ENCODE measurements around the gene KLHL36. TPM values are rescaled to one million over a fixed set of nuclear protein-coding genes. Genes with fewer than 3 reads are reported as not detected.

Gene KLHL36
- total RNA-seq, 1 donor from 2014 or later = 51.6 TPM

DNA sequence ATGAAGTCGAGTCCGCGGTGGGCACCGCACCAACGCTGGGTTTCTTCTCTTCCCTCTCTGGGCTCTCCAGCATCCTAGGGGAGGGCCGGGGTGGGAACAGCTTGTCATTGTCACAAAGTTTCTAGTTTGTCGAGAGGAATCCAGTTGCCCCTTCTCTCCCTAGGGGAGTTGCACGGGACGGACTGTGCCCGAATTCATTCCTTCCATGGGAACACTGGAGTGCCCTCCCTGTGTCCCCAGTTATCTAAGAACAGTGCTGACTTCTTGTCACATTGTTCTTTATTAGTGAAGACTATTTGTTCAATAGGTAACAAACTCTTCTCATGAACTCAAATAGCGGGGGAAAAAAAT is 1.2 kb downstream of the KLHL36 start:
- TF ChIP-seq, protein P1, sequence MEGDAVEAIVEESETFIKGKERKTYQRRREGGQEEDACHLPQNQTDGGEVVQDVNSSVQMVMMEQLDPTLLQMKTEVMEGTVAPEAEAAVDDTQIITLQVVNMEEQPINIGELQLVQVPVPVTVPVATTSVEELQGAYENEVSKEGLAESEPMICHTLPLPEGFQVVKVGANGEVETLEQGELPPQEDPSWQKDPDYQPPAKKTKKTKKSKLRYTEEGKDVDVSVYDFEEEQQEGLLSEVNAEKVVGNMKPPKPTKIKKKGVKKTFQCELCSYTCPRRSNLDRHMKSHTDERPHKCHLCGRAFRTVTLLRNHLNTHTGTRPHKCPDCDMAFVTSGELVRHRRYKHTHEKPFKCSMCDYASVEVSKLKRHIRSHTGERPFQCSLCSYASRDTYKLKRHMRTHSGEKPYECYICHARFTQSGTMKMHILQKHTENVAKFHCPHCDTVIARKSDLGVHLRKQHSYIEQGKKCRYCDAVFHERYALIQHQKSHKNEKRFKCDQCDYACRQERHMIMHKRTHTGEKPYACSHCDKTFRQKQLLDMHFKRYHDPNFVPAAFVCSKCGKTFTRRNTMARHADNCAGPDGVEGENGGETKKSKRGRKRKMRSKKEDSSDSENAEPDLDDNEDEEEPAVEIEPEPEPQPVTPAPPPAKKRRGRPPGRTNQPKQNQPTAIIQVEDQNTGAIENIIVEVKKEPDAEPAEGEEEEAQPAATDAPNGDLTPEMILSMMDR (IDR thresholded peaks at IDR 0.05; ENCODE audit: unreplicated experiment) = no peak
- H3K4me1 Mint-ChIP-seq = peaks cover 22% of the 10 kb centered on the region
- H3K27ac Mint-ChIP-seq = peak overlapping the region; percentile 43

DNA sequence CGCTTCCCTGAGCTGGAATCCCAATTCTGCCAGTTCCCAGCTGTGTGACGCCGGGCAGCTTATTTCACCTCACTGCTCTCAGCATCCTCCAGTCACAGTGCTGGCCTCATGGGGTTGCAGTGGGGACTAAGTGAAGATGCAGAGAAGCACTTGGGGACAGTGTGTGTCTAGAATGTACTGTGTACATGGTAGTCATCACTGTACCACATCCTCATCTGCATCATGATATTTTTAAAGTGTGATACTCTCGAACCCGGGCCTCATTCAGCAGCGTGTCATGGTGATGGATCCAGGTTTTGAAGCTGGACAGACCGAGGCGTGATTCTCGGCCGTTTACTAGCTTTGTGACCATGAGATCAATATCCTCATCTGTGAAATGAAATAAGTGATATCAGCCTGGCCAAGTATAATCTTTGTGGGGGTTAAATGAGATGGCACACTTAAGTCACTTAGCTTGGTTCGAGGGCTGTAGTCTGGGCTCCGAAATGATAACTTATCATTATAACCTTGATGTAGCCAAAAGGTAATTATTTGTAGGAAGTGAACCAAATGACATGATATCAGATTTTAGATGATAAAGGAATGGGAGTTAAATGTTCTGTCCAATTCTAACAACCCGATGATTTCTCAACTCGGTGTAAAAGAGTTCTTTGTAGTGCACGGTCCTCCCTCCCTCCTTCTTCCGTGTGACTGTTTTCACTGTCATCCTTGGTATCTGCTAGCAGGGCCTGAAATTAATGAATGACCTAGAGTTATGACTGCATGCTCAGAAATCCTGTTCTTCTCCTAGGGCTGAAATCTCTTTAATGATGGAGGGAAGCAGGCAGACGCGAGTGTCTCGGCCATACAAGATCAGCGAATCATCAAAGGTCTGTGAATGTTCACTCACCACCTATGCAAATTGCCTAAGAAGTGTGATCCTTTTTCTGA is 2.0 kb downstream of the KLHL36 start:
- no peak for DNase-seq (ENCODE audit: low spot score in 2 of 2, unreplicated experiment in 2 of 2)
- TF ChIP-seq, protein P1 (IDR thresholded peaks at IDR 0.05; ENCODE audit: unreplicated experiment) = no peak
- peak overlapping the region; percentile 35 for H3K27ac Mint-ChIP-seq
- H3K36me3 Mint-ChIP-seq = peaks cover 15% of the 10 kb centered on the region
- H3K9me3 Mint-ChIP-seq = no peaks in the 10 kb centered on the region
- peak overlapping the region; percentile 54 for H3K4me3 Mint-ChIP-seq
- H3K4me1 Mint-ChIP-seq = peaks cover 22% of the 10 kb centered on the region
- no peaks in the 10 kb centered on the region for H3K27me3 Mint-ChIP-seq (ENCODE audit: low read depth)

More for the DNA sequence above, 1.2 kb downstream of the KLHL36 start:
- Mint-ChIP-seq H3K36me3 (peaks cover 11% of the 10 kb centered on the region), H3K4me3 (peak overlapping the region; percentile 74), H3K27me3 (ENCODE audit: low read depth) (no peaks in the 10 kb centered on the region), H3K9me3 (no peaks in the 10 kb centered on the region)
- DNase-seq (ENCODE audit: low spot score in 2 of 2, unreplicated experiment in 2 of 2) = no peak

DNA sequence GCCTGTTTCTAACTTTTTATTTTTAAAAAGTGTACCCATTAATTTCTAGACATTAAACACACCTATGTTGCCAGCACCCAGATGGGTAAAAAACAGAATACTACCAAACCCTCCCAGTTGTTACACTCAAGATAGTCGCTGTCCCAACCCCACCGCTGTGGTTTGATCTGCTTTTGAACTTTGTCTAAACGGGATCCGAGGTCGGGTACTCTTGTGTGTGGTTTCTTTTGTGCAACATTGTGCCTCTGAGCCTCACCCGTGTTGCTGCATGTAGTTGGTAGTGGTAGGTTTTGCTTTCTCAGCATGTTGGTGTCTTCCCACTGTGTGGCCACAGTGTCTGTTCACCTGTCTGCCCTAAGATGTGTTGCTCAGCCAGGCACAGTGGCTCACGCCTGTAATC is 4.3 kb downstream of the KLHL36 start:
- Mint-ChIP-seq H3K9me3 (no peaks in the 10 kb centered on the region), H3K27me3 (ENCODE audit: low read depth) (no peaks in the 10 kb centered on the region), H3K36me3 (peaks cover 18% of the 10 kb centered on the region), H3K4me3 (no peak overlapping the region), H3K27ac (no peak overlapping the region), H3K4me1 (peaks cover 22% of the 10 kb centered on the region)
- no peak for DNase-seq (ENCODE audit: low spot score in 2 of 2, unreplicated experiment in 2 of 2)
- TF ChIP-seq, protein P1 (IDR thresholded peaks at IDR 0.05; ENCODE audit: unreplicated experiment) = no peak

GRCh38 chr16:84654238-84654637 is 5.9 kb downstream of the KLHL36 start:
- no peaks in the 10 kb centered on the region for H3K27me3 Mint-ChIP-seq (ENCODE audit: low read depth)
- TF ChIP-seq, protein P1 (IDR thresholded peaks at IDR 0.05; ENCODE audit: unreplicated experiment) = no peak
- H3K9me3 Mint-ChIP-seq = no peaks in the 10 kb centered on the region
- no peak for DNase-seq (ENCODE audit: low spot score in 2 of 2, unreplicated experiment in 2 of 2)
- no peak overlapping the region for H3K4me3 Mint-ChIP-seq
- H3K36me3 Mint-ChIP-seq = peaks cover 33% of the 10 kb centered on the region
- peaks cover 16% of the 10 kb centered on the region for H3K4me1 Mint-ChIP-seq
- H3K27ac Mint-ChIP-seq = no peak overlapping the region

DNA sequence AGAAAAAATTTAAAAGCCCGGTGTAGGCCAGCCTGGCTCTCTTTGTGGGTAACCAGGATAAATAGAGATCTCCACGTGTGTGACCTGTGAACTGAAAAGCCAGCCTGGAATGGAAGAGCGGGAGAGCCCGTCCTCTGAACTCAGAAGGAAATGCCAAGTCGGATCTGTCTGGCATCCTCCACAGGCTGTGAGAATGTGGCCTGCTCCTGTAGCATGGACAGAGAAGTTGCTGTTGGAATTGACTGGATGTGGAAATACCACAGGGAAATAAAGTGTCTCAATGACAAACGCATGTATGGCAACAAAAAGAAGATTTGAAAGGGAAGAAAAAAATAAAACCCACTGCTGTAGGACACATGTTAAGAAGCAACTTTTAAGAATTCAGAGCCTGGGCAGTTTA is 6.7 kb downstream of the KLHL36 start:
- no peak for DNase-seq (ENCODE audit: low spot score in 2 of 2, unreplicated experiment in 2 of 2)
- TF ChIP-seq, protein P1 (IDR thresholded peaks at IDR 0.05; ENCODE audit: unreplicated experiment) = no peak
- peaks cover 10% of the 10 kb centered on the region for H3K4me1 Mint-ChIP-seq
- no peak overlapping the region for H3K4me3 Mint-ChIP-seq
- no peak overlapping the region for H3K27ac Mint-ChIP-seq
- no peaks in the 10 kb centered on the region for H3K9me3 Mint-ChIP-seq
- peaks cover 33% of the 10 kb centered on the region for H3K36me3 Mint-ChIP-seq
- H3K27me3 Mint-ChIP-seq (ENCODE audit: low read depth) = no peaks in the 10 kb centered on the region
